PC-3 (cell line): ENCODE data around the gene RRBP1. TPM values are rescaled to one million over a fixed set of nuclear protein-coding genes. Genes with fewer than 3 reads are reported as not detected.

Experiments used
- ATAC-seq: fragments of 200-7000 bp; cut with Tn5 transposase; 2 replicates; pipeline ENCODE4 v1.9.1; 2020; ENCODE audit warnings: mild to moderate bottlenecking, moderate library complexity
- BruUV-seq: library from RNA; stranded (reverse); fragments of 400-500 nt; replicated peaks from 2 replicates; lab custom pipeline; 2021; lab: Mats Ljungman, UMichigan
- CTCF ChIA-PET: fragments of 300-600 bp; sonication (Branson Sonifier 250); formaldehyde crosslinking; loops from one replicate; lab custom pipeline; 2022; ENCODE audit warnings: antibody characterized with exemption; lab: Charles Lee
- POLR2A ChIA-PET: fragments of 300-600 bp; sonication (Branson Sonifier 250); formaldehyde crosslinking; loops from one replicate; lab custom pipeline; 2022; ENCODE audit warnings: antibody characterized with exemption; ENCODE audit not compliant: unreplicated experiment; lab: Charles Lee
- DNase-seq: peaks from one replicate; pipeline ENCODE4 v3.0.0-alpha.2; 2015
- H2AFZ ChIP-seq: fragments of 300-600 bp; sonication (generic); 2 replicates; pipeline ENCODE4 v1.6.0; 2016; ENCODE audit warnings: antibody characterized with exemption, low read length
- H3F3A ChIP-seq: fragments of 300-600 bp; sonication (generic); one replicate; pipeline ENCODE4 v1.6.0; 2017; ENCODE audit warnings: antibody characterized with exemption, low read length, control low read depth, mild to moderate bottlenecking; ENCODE audit not compliant: unreplicated experiment
- H3K27ac ChIP-seq: fragments of 300-600 bp; sonication (generic); 2 replicates; pipeline ENCODE4 v1.5.1; 2016; ENCODE audit warnings: mild to moderate bottlenecking, low read length
- H3K27me3 ChIP-seq: fragments of 300-600 bp; sonication (generic); 2 replicates; pipeline ENCODE4 v1.6.1; 2016; ENCODE audit warnings: low read length, mixed read lengths
- H3K36me3 ChIP-seq: fragments of 300-600 bp; sonication (generic); 2 replicates; pipeline ENCODE4 v1.6.1; 2016; ENCODE audit warnings: low read depth, mixed run types, low read length, mixed read lengths
- H3K4me1 ChIP-seq: fragments of 300-600 bp; sonication (generic); 2 replicates; pipeline ENCODE4 v1.5.1; 2016; ENCODE audit warnings: low read length; ENCODE audit not compliant: insufficient read depth
- H3K4me2 ChIP-seq: fragments of 300-600 bp; sonication (generic); 2 replicates; pipeline ENCODE4 v1.6.0; 2016; ENCODE audit warnings: low read length
- H3K4me3 ChIP-seq: fragments of 300-600 bp; sonication (generic); 2 replicates; pipeline ENCODE4 v1.5.1; 2016; ENCODE audit warnings: mild to moderate bottlenecking, low read length, mixed read lengths
- H3K79me2 ChIP-seq: fragments of 300-600 bp; sonication (generic); 2 replicates; pipeline ENCODE4 v1.6.1; 2017; ENCODE audit warnings: low read length, mixed read lengths
- H3K9ac ChIP-seq: fragments of 300-600 bp; sonication (generic); 2 replicates; pipeline ENCODE4 v1.6.0; 2016; ENCODE audit warnings: mild to moderate bottlenecking, low read length
- H3K9me2 ChIP-seq: fragments of 300-600 bp; sonication (generic); replicated peaks from 2 replicates; pipeline ENCODE4 v1.6.1; 2016; ENCODE audit warnings: mixed run types, low read length, mixed read lengths
- H3K9me3 ChIP-seq: fragments of 300-600 bp; sonication (generic); 2 replicates; pipeline ENCODE4 v1.6.1; 2016; ENCODE audit warnings: low read length, mixed read lengths
- H4K20me1 ChIP-seq: fragments of 300-600 bp; sonication (generic); 2 replicates; pipeline ENCODE4 v1.6.1; 2016; ENCODE audit warnings: low read length, mixed read lengths
- CTCF ChIP-seq: fragments of 300-600 bp; sonication (generic); conservative IDR thresholded peaks from 2 replicates; pipeline ENCODE4 v1.5.1; 2017; ENCODE audit warnings: antibody characterized with exemption, low read depth, mild to moderate bottlenecking, low read length
- EZH2 ChIP-seq: fragments of 300-600 bp; sonication (generic); IDR thresholded peaks from one replicate; pipeline ENCODE4 v1.6.1; 2017; ENCODE audit warnings: antibody characterized with exemption, mild to moderate bottlenecking, low read length; ENCODE audit not compliant: unreplicated experiment
- EZH2phosphoT487 ChIP-seq: fragments of 300-600 bp; sonication (generic); IDR thresholded peaks from 2 replicates; pipeline ENCODE4 v1.6.1; 2018; ENCODE audit warnings: mild to moderate bottlenecking, antibody characterized with exemption, low read length, borderline replicate concordance
- intact Hi-C: fragments of 100-400 bp; cut with micrococcal nuclease; formaldehyde crosslinking; loops from 2 replicates; pipeline ENCODE4 v1.9.0; 2023
- total RNA-seq: library from RNA; depleted of rRNA; stranded (reverse); fragments of >200 nt; gene quantifications from 2 replicates; pipeline ENCODE4 v1.2.3, GENCODE V29; 2014

The RRBP1 gene
- total RNA-seq, 1 experiment from 2014 or later: 176 TPM

DNA sequence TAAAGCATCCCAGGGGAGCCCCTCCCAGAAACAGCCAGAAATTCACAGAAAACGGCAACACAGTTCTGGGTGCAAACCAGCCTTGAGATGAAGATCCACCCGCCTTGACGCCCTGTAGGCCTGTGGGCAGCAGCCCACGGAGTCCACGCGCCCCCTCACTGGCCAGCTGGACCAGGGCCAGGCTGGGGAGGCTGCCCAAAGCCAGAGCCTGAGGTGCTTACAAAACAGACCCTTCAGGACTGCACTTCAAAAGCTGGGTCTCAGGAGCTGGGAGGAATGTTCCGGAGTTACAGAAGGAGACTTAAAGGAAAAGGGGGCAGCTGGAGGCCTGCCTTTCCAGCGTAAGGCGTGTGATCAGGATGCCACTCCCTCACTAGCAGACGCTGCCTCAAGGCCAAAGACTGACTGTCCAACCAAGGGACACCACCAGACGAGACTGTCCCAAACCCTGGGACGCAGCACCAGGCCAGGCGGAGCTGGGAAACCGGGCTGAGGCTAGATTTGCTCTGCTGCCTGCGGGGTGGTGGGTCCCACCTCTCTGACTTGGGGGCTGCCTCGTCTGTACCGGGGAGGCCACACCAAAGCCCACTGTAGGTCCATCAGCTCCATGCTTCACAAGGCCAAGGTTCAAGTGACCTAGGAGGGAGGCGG lies 48.1 kb downstream of the RRBP1 start:
- no peak overlapping the region for H3K27ac ChIP-seq
- H3K79me2 ChIP-seq: peaks cover 3% of the 10 kb centered on the region; the same call in 1 of the 2 replicates
- no peaks in the 10 kb centered on the region for H3K9me2 ChIP-seq
- no peak overlapping the region for H2AFZ ChIP-seq
- POLR2A ChIA-PET: no interaction called here
- H3K27me3 ChIP-seq: no peaks in the 10 kb centered on the region
- CTCF ChIA-PET: no interaction called here
- no peak for DNase-seq
- TF ChIP-seq CTCF: no peak
- TF ChIP-seq EZH2: no peak
- no peak for TF ChIP-seq EZH2phosphoT487
- no peak overlapping the region for H3K4me2 ChIP-seq
- intact Hi-C loops: no loop called here
- H3K36me3 ChIP-seq: peaks cover 64% of the 10 kb centered on the region; the same call in 1 of the 2 replicates
- 0 out of 2 replicates have a peak, but pooled peaks cover 3% of the 10 kb centered on the region for H4K20me1 ChIP-seq
- H3F3A ChIP-seq: no peaks in the 10 kb centered on the region
- ATAC-seq: no peak
- no peak overlapping the region for H3K9ac ChIP-seq
- BruUV-seq: no TSS peak
- no peaks in the 10 kb centered on the region for H3K4me1 ChIP-seq
- H3K9me3 ChIP-seq: no peaks in the 10 kb centered on the region
- no peak overlapping the region for H3K4me3 ChIP-seq

GRCh38 chr20:17633221-17633849 lies 48.7 kb downstream of the RRBP1 start:
- no peak overlapping the region for H3K4me3 ChIP-seq
- no peak overlapping the region for H2AFZ ChIP-seq
- peaks cover 61% of the 10 kb centered on the region; the same call in 1 of the 2 replicates for H3K36me3 ChIP-seq
- H3K9ac ChIP-seq: no peak overlapping the region
- 0 out of 2 replicates have a peak, but pooled peaks cover 3% of the 10 kb centered on the region for H4K20me1 ChIP-seq
- intact Hi-C loops: no loop called here
- no peak for DNase-seq
- H3K9me3 ChIP-seq: no peaks in the 10 kb centered on the region
- no peaks in the 10 kb centered on the region for H3K9me2 ChIP-seq
- no peaks in the 10 kb centered on the region for H3F3A ChIP-seq
- no peaks in the 10 kb centered on the region for H3K27me3 ChIP-seq
- ChIA-PET POLR2A (no interaction called here), CTCF (no interaction called here)
- BruUV-seq: no TSS peak
- no peak overlapping the region for H3K4me2 ChIP-seq
- no peaks in the 10 kb centered on the region for H3K79me2 ChIP-seq
- ATAC-seq: no peak
- TF ChIP-seq EZH2: no peak
- TF ChIP-seq EZH2phosphoT487: no peak
- TF ChIP-seq CTCF: no peak
- H3K4me1 ChIP-seq: no peaks in the 10 kb centered on the region
- H3K27ac ChIP-seq: no peak overlapping the region
